Smooth muscle cell (in vitro differentiated cells): ENCODE results near the gene HYI. TPM values are rescaled to one million over a fixed set of nuclear protein-coding genes. Genes with fewer than 3 reads are reported as not detected.

ENCODE experiments used
- DNase-seq: peaks from one replicate; lab custom pipeline; 2025; ENCODE audit not compliant: unreplicated experiment; lab: John Stamatoyannopoulos, UW
- H2AFZ ChIP-seq: fragments of 200-600 bp; sonication (generic); 2 replicates; pipeline ENCODE4 v1.6.0; 2016; ENCODE audit warnings: antibody characterized with exemption, low read depth, mild to moderate bottlenecking
- H3F3A ChIP-seq: fragments of 200-600 bp; sonication (generic); 2 replicates; pipeline ENCODE4 v1.6.0; 2017; ENCODE audit warnings: antibody characterized with exemption, low read depth
- H3K27ac ChIP-seq: fragments of 200-600 bp; sonication (generic); 2 replicates; pipeline ENCODE4 v1.5.1; 2016; ENCODE audit warnings: low read depth, mild to moderate bottlenecking
- H3K27me3 ChIP-seq: fragments of 200-600 bp; sonication (generic); 2 replicates; pipeline ENCODE4 v1.6.1; 2016; ENCODE audit warnings: low read depth, mild to moderate bottlenecking
- H3K36me3 ChIP-seq: fragments of 200-600 bp; sonication (generic); 2 replicates; pipeline ENCODE4 v1.5.1; 2016; ENCODE audit warnings: low read depth
- H3K4me1 ChIP-seq: fragments of 200-600 bp; sonication (generic); 2 replicates; pipeline ENCODE4 v1.5.1; 2016; ENCODE audit warnings: low read depth
- H3K4me2 ChIP-seq: fragments of 200-600 bp; sonication (generic); 2 replicates; pipeline ENCODE4 v1.6.0; 2016; ENCODE audit warnings: mild to moderate bottlenecking
- H3K4me3 ChIP-seq: fragments of 200-600 bp; sonication (generic); 2 replicates; pipeline ENCODE4 v1.5.1; 2016; ENCODE audit warnings: mild to moderate bottlenecking
- H3K79me2 ChIP-seq: fragments of 200-600 bp; sonication (generic); 2 replicates; pipeline ENCODE4 v1.6.0; 2016; ENCODE audit warnings: low read depth, mild to moderate bottlenecking
- H3K9ac ChIP-seq: fragments of 200-600 bp; sonication (generic); 2 replicates; pipeline ENCODE4 v1.6.0; 2016; ENCODE audit warnings: low read depth
- H3K9me3 ChIP-seq: fragments of 200-600 bp; sonication (generic); replicated peaks from 2 replicates; pipeline ENCODE4 v1.5.1; 2016; ENCODE audit warnings: low read depth
- H4K20me1 ChIP-seq: fragments of 200-600 bp; sonication (generic); 2 replicates; pipeline ENCODE4 v1.6.0; 2016; ENCODE audit warnings: low read depth
- WGBS: methylation state at CpG from one replicate; pipeline ENCODE4 v1.1.7; 2016; ENCODE audit warnings: low lambda C conversion rate; 5-methylcytosine and 5-hydroxymethylcytosine counted together
- polyA plus RNA-seq: library from polyadenylated mRNA; unstranded; fragments of >200 nt; fragmentation: Nextera tagmentation; extraction: Ambion mirVana; gene quantifications from 2 replicates; pipeline ENCODE4 v1.2.1, GENCODE V29; 2016
- total RNA-seq: library from RNA; depleted of rRNA; stranded (reverse); fragments of >200 nt; gene quantifications from 2 replicates; pipeline ENCODE4 v1.2.3, GENCODE V29; 2014
- TF ChIP-seq, protein P1 (sequence below): fragments of 200-600 bp; sonication (generic); IDR thresholded peaks from 2 replicates; pipeline ENCODE4 v1.5.1; 2017; ENCODE audit warnings: borderline replicate concordance, mild to moderate bottlenecking, antibody characterized with exemption; ENCODE audit not compliant: insufficient read depth, poor library complexity, severe bottlenecking

The HYI gene
- total and polyA plus RNA-seq, 2 experiments from 2014 or later = 19.5 to 19.8 TPM

DNA sequence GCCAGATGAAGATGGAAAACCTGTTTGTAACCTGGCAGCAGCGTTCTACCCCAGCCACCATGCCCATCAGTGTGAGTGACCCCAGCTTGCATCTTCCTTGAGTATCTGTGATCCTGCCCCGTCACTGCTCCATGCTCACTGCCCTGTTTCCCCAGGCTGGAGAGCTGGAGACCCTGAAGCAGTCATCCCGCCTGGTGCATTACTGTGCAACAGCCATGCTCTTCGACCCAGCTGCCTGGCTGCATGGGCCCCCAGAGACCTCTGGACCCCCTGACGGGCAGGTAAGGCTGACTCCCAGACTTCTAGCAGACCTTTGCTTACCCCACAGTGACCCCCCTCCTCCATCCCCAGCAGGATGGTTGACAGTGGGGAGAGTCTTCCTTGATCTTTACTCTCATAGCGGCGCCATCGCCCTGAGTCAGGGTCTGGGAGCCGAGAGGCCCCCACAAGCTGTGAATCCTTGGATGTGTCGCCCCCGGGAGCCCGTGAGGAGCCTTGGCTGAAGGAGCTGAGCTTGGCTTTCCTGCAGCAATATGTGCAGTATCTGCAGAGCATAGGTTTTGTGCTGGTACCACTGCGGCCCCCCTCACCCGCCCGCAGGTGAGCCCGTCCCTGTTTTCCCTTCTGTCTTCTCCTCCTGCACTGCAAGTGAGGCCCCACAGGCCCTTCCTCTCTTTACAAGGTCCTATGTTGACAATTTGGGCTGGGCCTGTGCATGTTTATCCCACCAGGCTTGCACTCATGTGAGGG lies 10.4 kb downstream of the HYI start:
- WGBS = 97% methylated on average over 16 of the region's 16 CpGs
- no peaks in the 10 kb centered on the region for H3F3A ChIP-seq
- no peak for DNase-seq

DNA sequence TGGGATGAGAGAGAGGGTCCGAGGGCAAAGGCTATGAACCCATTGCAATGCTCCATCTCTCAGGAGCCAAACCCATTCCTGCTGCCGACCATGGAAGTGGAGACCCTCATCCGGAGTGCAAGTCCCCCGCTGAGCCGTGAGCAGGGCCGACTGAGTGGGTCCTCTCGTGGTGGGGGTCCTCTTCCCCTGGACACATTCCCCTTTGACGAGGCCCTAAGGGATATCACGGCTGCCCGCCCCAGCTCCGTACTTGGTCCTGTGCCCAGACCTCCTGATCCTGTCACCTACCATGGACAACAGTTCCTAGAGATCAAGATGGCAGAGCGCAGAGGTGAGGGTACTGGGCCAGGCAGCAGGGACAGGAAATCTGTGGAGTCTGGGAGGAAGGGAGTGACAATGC lies 11.0 kb downstream of the HYI start:
- H3K27ac ChIP-seq = no peak overlapping the region
- no peaks in the 10 kb centered on the region for H3K79me2 ChIP-seq
- no peaks in the 10 kb centered on the region for H3F3A ChIP-seq
- no peaks in the 10 kb centered on the region for H3K9me3 ChIP-seq
- no peak overlapping the region for H3K4me3 ChIP-seq
- H3K27me3 ChIP-seq = no peaks in the 10 kb centered on the region
- no peak overlapping the region for H3K4me2 ChIP-seq
- no peaks in the 10 kb centered on the region for H4K20me1 ChIP-seq
- no peaks in the 10 kb centered on the region for H3K4me1 ChIP-seq
- WGBS = 99% methylated on average over 12 of the region's 12 CpGs
- TF ChIP-seq, protein P1, sequence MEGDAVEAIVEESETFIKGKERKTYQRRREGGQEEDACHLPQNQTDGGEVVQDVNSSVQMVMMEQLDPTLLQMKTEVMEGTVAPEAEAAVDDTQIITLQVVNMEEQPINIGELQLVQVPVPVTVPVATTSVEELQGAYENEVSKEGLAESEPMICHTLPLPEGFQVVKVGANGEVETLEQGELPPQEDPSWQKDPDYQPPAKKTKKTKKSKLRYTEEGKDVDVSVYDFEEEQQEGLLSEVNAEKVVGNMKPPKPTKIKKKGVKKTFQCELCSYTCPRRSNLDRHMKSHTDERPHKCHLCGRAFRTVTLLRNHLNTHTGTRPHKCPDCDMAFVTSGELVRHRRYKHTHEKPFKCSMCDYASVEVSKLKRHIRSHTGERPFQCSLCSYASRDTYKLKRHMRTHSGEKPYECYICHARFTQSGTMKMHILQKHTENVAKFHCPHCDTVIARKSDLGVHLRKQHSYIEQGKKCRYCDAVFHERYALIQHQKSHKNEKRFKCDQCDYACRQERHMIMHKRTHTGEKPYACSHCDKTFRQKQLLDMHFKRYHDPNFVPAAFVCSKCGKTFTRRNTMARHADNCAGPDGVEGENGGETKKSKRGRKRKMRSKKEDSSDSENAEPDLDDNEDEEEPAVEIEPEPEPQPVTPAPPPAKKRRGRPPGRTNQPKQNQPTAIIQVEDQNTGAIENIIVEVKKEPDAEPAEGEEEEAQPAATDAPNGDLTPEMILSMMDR = no peak
- no peaks in the 10 kb centered on the region for H3K36me3 ChIP-seq
- no peak overlapping the region for H2AFZ ChIP-seq
- no peak for DNase-seq
- H3K9ac ChIP-seq = no peak overlapping the region

More for the DNA sequence above, 10.4 kb downstream of the HYI start:
- Histone ChIP-seq H2AFZ (no peak overlapping the region), H3K4me3 (no peak overlapping the region), H3K9me3 (no peaks in the 10 kb centered on the region), H4K20me1 (no peaks in the 10 kb centered on the region), H3K4me2 (no peak overlapping the region), H3K36me3 (no peaks in the 10 kb centered on the region), H3K79me2 (no peaks in the 10 kb centered on the region), H3K27ac (no peak overlapping the region), H3K27me3 (no peaks in the 10 kb centered on the region), H3K9ac (no peak overlapping the region), H3K4me1 (no peaks in the 10 kb centered on the region)
- TF ChIP-seq, protein P1 = no peak

DNA sequence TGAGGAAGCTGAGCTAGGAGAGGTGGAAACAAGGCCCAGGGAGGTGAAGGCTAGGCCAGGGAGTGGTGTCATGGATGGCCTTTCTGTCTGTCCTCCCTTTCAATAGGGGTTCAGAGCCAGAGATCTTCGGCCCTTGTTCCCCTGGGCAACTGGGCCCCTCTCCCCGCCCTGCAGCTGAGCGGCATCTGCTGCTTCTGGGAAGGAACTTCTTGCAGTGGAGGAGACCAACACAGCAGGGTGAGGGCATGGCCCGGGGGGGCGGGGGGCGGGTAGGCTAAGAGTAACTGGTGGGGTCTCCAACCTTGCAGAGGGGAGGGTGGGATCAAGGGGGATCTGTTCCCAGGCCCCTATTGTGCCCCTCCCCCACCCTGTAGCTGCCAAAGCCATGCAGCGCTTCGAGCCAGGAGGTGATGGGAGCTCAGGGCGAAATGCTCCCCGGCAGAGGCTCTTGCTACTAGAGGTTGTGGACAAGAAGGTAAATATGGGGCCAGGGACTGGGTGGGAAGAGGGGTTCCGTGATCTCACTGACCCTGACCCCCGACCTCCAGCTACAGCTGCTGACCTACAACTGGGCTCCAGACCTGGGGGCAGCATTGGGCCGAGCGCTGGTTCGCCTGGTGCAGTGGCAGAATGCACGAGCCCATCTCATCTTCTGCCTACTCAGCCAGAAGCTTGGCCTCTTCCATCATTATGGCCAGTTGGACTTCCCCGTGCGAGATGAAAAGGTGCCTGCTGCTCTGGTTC lies 11.7 kb downstream of the HYI start:
- H2AFZ ChIP-seq = no peak overlapping the region
- no peaks in the 10 kb centered on the region for H3K79me2 ChIP-seq
- no peaks in the 10 kb centered on the region for H4K20me1 ChIP-seq
- no peaks in the 10 kb centered on the region for H3K36me3 ChIP-seq
- H3K4me3 ChIP-seq = no peak overlapping the region
- H3K9ac ChIP-seq = no peak overlapping the region
- no peak overlapping the region for H3K4me2 ChIP-seq
- DNase-seq = no peak
- H3K9me3 ChIP-seq = no peaks in the 10 kb centered on the region
- WGBS = 96% methylated on average over 15 of the region's 18 CpGs
- no peak overlapping the region for H3K27ac ChIP-seq
- TF ChIP-seq, protein P1 = no peak
- no peaks in the 10 kb centered on the region for H3F3A ChIP-seq
- H3K27me3 ChIP-seq = no peaks in the 10 kb centered on the region
- H3K4me1 ChIP-seq = no peaks in the 10 kb centered on the region
